HepG2 (cell line): ENCODE data around the gene TFRC. TPM values are rescaled to one million over a fixed set of nuclear protein-coding genes. Genes with fewer than 3 reads are reported as not detected.

Experiments
- CEBPG ChIP-seq: IDR thresholded peaks from 2 replicates; pipeline ENCODE4 v1.6.1; 2016
- HOXA9 ChIP-seq: sonication (generic); formaldehyde crosslinking; IDR thresholded peaks from 2 replicates; pipeline ENCODE4 v1.8.1; 2022; ENCODE audit warnings: missing genetic modification reagents, mild to moderate bottlenecking, moderate library complexity, borderline replicate concordance
- NAIF1 ChIP-seq: sonication (generic); formaldehyde crosslinking; IDR thresholded peaks from 2 replicates; pipeline ENCODE4 v1.5.0; 2020; ENCODE audit warnings: mild to moderate bottlenecking, missing genetic modification reagents, borderline replicate concordance
- RBM39 ChIP-seq: fragments of 200-400 bp; formaldehyde crosslinking; IDR thresholded peaks from one replicate; pipeline ENCODE4 v1.6.1; 2018; ENCODE audit warnings: antibody characterized with exemption, mild to moderate bottlenecking, low read depth, low read length; ENCODE audit not compliant: poor library complexity, severe bottlenecking
- SAFB2 ChIP-seq: sonication (generic); formaldehyde crosslinking; IDR thresholded peaks from 2 replicates; pipeline ENCODE4 v1.5.1; 2020; ENCODE audit warnings: missing genetic modification reagents, low read depth, mild to moderate bottlenecking, borderline replicate concordance
- XRCC5 ChIP-seq: fragments of 200-400 bp; formaldehyde crosslinking; optimal IDR thresholded peaks from 2 replicates; pipeline ENCODE3; 2017; ENCODE audit warnings: mild to moderate bottlenecking, low read length
- ZNF12 ChIP-seq: sonication (generic); formaldehyde crosslinking; IDR thresholded peaks from 2 replicates; pipeline ENCODE4 v1.5.0; 2020; ENCODE audit warnings: missing genetic modification reagents
- ZNF3 ChIP-seq: IDR thresholded peaks from 2 replicates; pipeline ENCODE4 v1.7.0; 2017; ENCODE audit warnings: inconsistent platforms
- ZNF562 ChIP-seq: sonication (generic); formaldehyde crosslinking; IDR thresholded peaks from 2 replicates; pipeline ENCODE4 v1.8.0; 2022; ENCODE audit warnings: missing genetic modification reagents, borderline replicate concordance
- polyA plus RNA-seq, 8 experiments: library from polyadenylated mRNA; depleted of rRNA in 3 of 8; stranded (reverse) in 7 of 8; unstranded in 1 of 8; fragments of >200 nt; fragmentation: Illumina TruSeq in 4 of 8; extraction: Trizol in 4 of 8; gene quantifications; 2 replicates each; pipeline versions ENCODE4 v1.2.1 to v1.2.3, GENCODE V29; 2011 to 2016; ENCODE audit warnings: low read depth in 4 of 8, missing spikeins in 1 of 8, mixed read lengths in 1 of 8; ENCODE audit not compliant: insufficient read depth in 1 of 8
- total RNA-seq, 5 experiments: library from RNA; depleted of rRNA; stranded (reverse); fragments of >200 nt; fragmentation: Illumina TruSeq; extraction: Trizol; gene quantifications; 2 replicates each; pipeline ENCODE4 v1.2.3, GENCODE V29; 2016; ENCODE audit warnings: low read depth in 1 of 5
- TF ChIP-seq, protein P1 (sequence below): sonication (generic); formaldehyde crosslinking; IDR thresholded peaks from 2 replicates; pipeline ENCODE4 v1.8.0; 2022; ENCODE audit warnings: low read depth, missing genetic modification reagents
- TF ChIP-seq, protein P2 (sequence below): sonication (generic); formaldehyde crosslinking; IDR thresholded peaks from 2 replicates; pipeline ENCODE4 v1.4.0; 2020; ENCODE audit warnings: missing genetic modification reagents, mild to moderate bottlenecking, borderline replicate concordance
- TF ChIP-seq, protein P3 (sequence below): IDR thresholded peaks from 2 replicates; pipeline ENCODE4 v1.6.1; 2012; ENCODE audit warnings: low read length, improper control_type of control experiment
- TF ChIP-seq, protein P4 (sequence below): fragments of 450-650 bp; IDR thresholded peaks from 2 replicates; pipeline ENCODE4 v1.6.1; 2016
- TF ChIP-seq, protein P5 (sequence below): sonication (generic); formaldehyde crosslinking; IDR thresholded peaks from 2 replicates; pipeline ENCODE4 v1.4.0; 2020; ENCODE audit warnings: missing genetic modification reagents
- TF ChIP-seq, protein P6 (sequence below): IDR thresholded peaks from 2 replicates; pipeline ENCODE4 v1.6.1; 2016; ENCODE audit warnings: missing compliant biosample characterization, missing genetic modification reagents, borderline replicate concordance
- TF ChIP-seq, protein P7 (sequence below): IDR thresholded peaks from 2 replicates; pipeline ENCODE4 v1.6.1; 2016; ENCODE audit warnings: missing compliant biosample characterization, missing genetic modification reagents, borderline replicate concordance

TFRC gene
- total and polyA plus RNA-seq, 2 of the 13 experiments (the other 11 are each of a cell fraction or from before 2014, with no cell fraction given), result 188 to 274 TPM

DNA sequence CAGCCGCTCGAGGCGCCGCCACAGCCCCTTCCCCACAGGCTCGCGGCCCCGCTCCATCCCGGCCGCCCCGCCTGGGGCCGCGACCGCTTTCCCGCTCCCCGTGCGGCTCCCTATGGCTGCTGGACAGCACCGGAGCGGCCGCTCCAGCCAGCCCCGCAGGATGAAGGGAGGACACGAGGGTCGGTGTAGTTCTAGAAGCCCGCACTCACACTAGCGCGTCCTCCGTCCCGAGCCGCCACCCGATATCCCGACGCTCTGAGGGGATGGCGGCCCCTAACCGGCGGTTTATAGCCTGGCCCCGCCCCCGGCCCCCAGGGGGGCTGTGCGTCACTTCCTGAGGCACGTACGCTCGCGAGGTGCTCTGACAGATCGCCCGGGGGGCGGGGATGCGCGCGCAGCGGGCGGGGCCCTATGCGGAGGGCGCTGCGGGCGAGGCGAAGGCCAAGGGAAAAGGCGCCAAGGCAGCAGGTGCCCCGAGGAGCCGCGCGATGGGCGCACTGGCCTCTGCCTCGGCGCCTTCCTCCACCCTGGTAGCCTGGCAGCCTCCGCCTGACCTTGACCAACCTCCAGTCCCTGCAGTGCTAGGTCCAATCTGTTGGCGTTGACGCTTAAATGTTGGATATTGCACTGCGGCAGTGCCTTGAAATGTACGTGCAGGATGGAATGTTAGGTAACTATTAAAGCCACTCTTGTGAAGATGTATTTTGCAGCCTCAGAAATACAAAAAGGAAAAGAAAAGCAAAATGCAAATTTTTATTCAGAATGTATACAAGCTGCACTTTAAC lies at the start of gene TFRC (continued):
- TF ChIP-seq, protein P1, sequence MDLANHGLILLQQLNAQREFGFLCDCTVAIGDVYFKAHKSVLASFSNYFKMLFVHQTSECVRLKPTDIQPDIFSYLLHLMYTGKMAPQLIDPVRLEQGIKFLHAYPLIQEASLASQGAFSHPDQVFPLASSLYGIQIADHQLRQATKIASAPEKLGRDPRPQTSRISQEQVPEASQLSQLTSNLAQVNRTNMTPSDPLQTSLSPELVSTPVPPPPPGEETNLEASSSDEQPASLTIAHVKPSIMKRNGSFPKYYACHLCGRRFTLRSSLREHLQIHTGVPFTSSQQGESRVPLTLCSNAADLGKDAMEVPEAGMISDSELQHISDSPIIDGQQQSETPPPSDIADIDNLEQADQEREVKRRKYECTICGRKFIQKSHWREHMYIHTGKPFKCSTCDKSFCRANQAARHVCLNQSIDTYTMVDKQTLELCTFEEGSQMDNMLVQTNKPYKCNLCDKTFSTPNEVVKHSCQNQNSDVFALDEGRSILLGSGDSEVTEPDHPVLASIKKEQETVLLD (CRISPR knock-in tag), result peak; percentile 89
- TF ChIP-seq ZNF3 (CRISPR knock-in tag), result no peak
- no peak; the same call in 1 of the 2 replicates for TF ChIP-seq CEBPG (CRISPR knock-in tag)
- 0 out of 2 replicates have a peak, but pooled peaks have one; percentile 15 for TF ChIP-seq ZNF12 (CRISPR knock-in tag)
- TF ChIP-seq NAIF1 (CRISPR knock-in tag), result peak; percentile 74; the same call in 1 of the 2 replicates
- TF ChIP-seq, protein P2, sequence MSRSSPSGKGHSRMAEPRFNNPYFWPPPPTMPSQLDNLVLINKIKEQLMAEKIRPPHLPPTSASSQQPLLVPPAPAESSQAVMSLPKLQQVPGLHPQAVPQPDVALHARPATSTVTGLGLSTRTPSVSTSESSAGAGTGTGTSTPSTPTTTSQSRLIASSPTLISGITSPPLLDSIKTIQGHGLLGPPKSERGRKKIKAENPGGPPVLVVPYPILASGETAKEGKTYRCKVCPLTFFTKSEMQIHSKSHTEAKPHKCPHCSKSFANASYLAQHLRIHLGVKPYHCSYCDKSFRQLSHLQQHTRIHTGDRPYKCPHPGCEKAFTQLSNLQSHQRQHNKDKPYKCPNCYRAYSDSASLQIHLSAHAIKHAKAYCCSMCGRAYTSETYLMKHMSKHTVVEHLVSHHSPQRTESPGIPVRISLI (CRISPR knock-in tag), result 0 out of 2 replicates have a peak, but pooled peaks have one; percentile 35
- TF ChIP-seq XRCC5, result peak; percentile 2
- no peak; the same call in 1 of the 2 replicates for TF ChIP-seq ZNF562 (CRISPR knock-in tag)
- TF ChIP-seq, protein P3, sequence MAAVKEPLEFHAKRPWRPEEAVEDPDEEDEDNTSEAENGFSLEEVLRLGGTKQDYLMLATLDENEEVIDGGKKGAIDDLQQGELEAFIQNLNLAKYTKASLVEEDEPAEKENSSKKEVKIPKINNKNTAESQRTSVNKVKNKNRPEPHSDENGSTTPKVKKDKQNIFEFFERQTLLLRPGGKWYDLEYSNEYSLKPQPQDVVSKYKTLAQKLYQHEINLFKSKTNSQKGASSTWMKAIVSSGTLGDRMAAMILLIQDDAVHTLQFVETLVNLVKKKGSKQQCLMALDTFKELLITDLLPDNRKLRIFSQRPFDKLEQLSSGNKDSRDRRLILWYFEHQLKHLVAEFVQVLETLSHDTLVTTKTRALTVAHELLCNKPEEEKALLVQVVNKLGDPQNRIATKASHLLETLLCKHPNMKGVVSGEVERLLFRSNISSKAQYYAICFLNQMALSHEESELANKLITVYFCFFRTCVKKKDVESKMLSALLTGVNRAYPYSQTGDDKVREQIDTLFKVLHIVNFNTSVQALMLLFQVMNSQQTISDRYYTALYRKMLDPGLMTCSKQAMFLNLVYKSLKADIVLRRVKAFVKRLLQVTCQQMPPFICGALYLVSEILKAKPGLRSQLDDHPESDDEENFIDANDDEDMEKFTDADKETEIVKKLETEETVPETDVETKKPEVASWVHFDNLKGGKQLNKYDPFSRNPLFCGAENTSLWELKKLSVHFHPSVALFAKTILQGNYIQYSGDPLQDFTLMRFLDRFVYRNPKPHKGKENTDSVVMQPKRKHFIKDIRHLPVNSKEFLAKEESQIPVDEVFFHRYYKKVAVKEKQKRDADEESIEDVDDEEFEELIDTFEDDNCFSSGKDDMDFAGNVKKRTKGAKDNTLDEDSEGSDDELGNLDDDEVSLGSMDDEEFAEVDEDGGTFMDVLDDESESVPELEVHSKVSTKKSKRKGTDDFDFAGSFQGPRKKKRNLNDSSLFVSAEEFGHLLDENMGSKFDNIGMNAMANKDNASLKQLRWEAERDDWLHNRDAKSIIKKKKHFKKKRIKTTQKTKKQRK, result no peak
- no peak; the same call in 1 of the 2 replicates for TF ChIP-seq HOXA9 (CRISPR knock-in tag)
- TF ChIP-seq, protein P4, sequence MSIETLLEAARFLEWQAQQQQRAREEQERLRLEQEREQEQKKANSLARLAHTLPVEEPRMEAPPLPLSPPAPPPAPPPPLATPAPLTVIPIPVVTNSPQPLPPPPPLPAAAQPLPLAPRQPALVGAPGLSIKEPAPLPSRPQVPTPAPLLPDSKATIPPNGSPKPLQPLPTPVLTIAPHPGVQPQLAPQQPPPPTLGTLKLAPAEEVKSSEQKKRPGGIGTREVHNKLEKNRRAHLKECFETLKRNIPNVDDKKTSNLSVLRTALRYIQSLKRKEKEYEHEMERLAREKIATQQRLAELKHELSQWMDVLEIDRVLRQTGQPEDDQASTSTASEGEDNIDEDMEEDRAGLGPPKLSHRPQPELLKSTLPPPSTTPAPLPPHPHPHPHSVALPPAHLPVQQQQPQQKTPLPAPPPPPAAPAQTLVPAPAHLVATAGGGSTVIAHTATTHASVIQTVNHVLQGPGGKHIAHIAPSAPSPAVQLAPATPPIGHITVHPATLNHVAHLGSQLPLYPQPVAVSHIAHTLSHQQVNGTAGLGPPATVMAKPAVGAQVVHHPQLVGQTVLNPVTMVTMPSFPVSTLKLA, result peak; percentile 10; the same call in 1 of the 2 replicates
- TF ChIP-seq, protein P5, sequence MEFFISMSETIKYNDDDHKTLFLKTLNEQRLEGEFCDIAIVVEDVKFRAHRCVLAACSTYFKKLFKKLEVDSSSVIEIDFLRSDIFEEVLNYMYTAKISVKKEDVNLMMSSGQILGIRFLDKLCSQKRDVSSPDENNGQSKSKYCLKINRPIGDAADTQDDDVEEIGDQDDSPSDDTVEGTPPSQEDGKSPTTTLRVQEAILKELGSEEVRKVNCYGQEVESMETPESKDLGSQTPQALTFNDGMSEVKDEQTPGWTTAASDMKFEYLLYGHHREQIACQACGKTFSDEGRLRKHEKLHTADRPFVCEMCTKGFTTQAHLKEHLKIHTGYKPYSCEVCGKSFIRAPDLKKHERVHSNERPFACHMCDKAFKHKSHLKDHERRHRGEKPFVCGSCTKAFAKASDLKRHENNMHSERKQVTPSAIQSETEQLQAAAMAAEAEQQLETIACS (CRISPR knock-in tag), result peak; percentile 44; the same call in 1 of the 2 replicates
- TF ChIP-seq RBM39, result peak; percentile 97
- TF ChIP-seq SAFB2 (CRISPR knock-in tag), result peak; percentile 84; the same call in 1 of the 2 replicates
- TF ChIP-seq, protein P6, sequence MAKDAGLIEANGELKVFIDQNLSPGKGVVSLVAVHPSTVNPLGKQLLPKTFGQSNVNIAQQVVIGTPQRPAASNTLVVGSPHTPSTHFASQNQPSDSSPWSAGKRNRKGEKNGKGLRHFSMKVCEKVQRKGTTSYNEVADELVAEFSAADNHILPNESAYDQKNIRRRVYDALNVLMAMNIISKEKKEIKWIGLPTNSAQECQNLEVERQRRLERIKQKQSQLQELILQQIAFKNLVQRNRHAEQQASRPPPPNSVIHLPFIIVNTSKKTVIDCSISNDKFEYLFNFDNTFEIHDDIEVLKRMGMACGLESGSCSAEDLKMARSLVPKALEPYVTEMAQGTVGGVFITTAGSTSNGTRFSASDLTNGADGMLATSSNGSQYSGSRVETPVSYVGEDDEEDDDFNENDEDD (CRISPR knock-in tag), result peak; percentile 96
- TF ChIP-seq, protein P7, sequence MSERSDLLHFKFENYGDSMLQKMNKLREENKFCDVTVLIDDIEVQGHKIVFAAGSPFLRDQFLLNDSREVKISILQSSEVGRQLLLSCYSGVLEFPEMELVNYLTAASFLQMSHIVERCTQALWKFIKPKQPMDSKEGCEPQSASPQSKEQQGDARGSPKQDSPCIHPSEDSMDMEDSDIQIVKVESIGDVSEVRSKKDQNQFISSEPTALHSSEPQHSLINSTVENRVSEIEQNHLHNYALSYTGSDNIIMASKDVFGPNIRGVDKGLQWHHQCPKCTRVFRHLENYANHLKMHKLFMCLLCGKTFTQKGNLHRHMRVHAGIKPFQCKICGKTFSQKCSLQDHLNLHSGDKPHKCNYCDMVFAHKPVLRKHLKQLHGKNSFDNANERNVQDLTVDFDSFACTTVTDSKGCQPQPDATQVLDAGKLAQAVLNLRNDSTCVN (CRISPR knock-in tag), result peak; percentile 47; the same call in 1 of the 2 replicates
